Ishikawa (cell line): ENCODE measurements around the gene PHLDB3.

Experiments
- CEBPB ChIP-seq: IDR thresholded peaks from 2 replicates; pipeline ENCODE4 v1.6.1; 2012
- CREB1 ChIP-seq: IDR thresholded peaks from 2 replicates; pipeline ENCODE4 v1.6.1; 2012; ENCODE audit warnings: low read depth
- EGR1 ChIP-seq: IDR thresholded peaks from 2 replicates; pipeline ENCODE4 v1.6.1; 2012
- EP300 ChIP-seq: IDR thresholded peaks from 2 replicates; pipeline ENCODE4 v1.6.1; 2012; ENCODE audit warnings: borderline replicate concordance
- FOXM1 ChIP-seq: IDR thresholded peaks from 2 replicates; pipeline ENCODE4 v1.6.1; 2012; ENCODE audit warnings: low read depth, borderline replicate concordance
- MAX ChIP-seq: IDR thresholded peaks from 2 replicates; pipeline ENCODE4 v1.6.1; 2012
- NFIC ChIP-seq: IDR thresholded peaks from 2 replicates; pipeline ENCODE4 v1.6.1; 2012
- RAD21 ChIP-seq: IDR thresholded peaks from 2 replicates; pipeline ENCODE4 v1.6.1; 2012; ENCODE audit warnings: low read depth
- REST ChIP-seq: IDR thresholded peaks from 2 replicates; pipeline ENCODE4 v1.6.1; 2012; ENCODE audit warnings: low read depth, mild to moderate bottlenecking
- TAF1 ChIP-seq: IDR thresholded peaks from 2 replicates; pipeline ENCODE4 v1.6.1; 2012; ENCODE audit warnings: low read depth, mild to moderate bottlenecking
- TCF12 ChIP-seq: IDR thresholded peaks from 2 replicates; pipeline ENCODE4 v1.6.1; 2012; ENCODE audit warnings: low read depth
- TEAD4 ChIP-seq: IDR thresholded peaks from 2 replicates; pipeline ENCODE4 v1.6.1; 2012
- USF1 ChIP-seq: IDR thresholded peaks from 2 replicates; pipeline ENCODE4 v1.6.1; 2012
- YY1 ChIP-seq: IDR thresholded peaks from 2 replicates; pipeline ENCODE4 v1.6.1; 2012; ENCODE audit warnings: low read depth
- ZBTB7A ChIP-seq: IDR thresholded peaks from 2 replicates; pipeline ENCODE4 v1.6.1; 2012; ENCODE audit warnings: low read depth

Gene PHLDB3

GRCh38 chr19:43504426-43505185 is at the start of gene PHLDB3:
Gene PHLDB3, minus strand, starts transcription at chr19:43504746. Its CDS starts 628 bp downstream, at chr19:43504118.
- TF ChIP-seq USF1 (no peak), MAX (peak; percentile 71), ZBTB7A (peak; percentile 71), TCF12 (peak; percentile 32; the same call in 1 of the 2 replicates), FOXM1 (no peak), EP300 (0 out of 2 replicates have a peak, but pooled peaks have one; percentile 9)

GRCh38 chr19:43553656-43554055 is 49.1 kb upstream of the PHLDB3 start:
- no peak for TF ChIP-seq USF1
- TF ChIP-seq NFIC, result no peak
- no peak for TF ChIP-seq REST
- no peak for TF ChIP-seq RAD21
- TF ChIP-seq EGR1, result no peak
- TF ChIP-seq CREB1, result no peak
- no peak for TF ChIP-seq MAX
- TF ChIP-seq YY1, result no peak
- TF ChIP-seq TEAD4, result no peak
- no peak for TF ChIP-seq EP300

- TF ChIP-seq NFIC (no peak), EGR1 (no peak), EP300 (no peak)
Measured at GRCh38 chr19:43552616-43553015, 48.1 kb upstream of the PHLDB3 start.

GRCh38 chr19:43552198-43552450 is 47.6 kb upstream of the PHLDB3 start:
- TF ChIP-seq USF1 (no peak), CREB1 (no peak), MAX (no peak), NFIC (no peak), TEAD4 (no peak), ZBTB7A (no peak), RAD21 (no peak), TCF12 (no peak), EGR1 (no peak), FOXM1 (no peak), REST (no peak)

GRCh38 chr19:43551399-43552197 is 47.1 kb upstream of the PHLDB3 start:
- TF ChIP-seq FOXM1 (no peak), RAD21 (no peak), EP300 (no peak), TAF1 (no peak), EGR1 (no peak), CREB1 (no peak), TCF12 (no peak), REST (no peak), CEBPB (no peak), ZBTB7A (no peak), TEAD4 (no peak), YY1 (no peak), USF1 (no peak), MAX (no peak), NFIC (no peak)
